HG03108 (cell line): ENCODE measurements around the gene AOX1.
"Not testable (repeated sequence)": the region's sequence is repeated elsewhere in the genome, so short reads cannot be mapped to it uniquely, and the experiment has no call there.

ENCODE experiments used
- ATAC-seq: cut with Tn5 transposase; IDR thresholded peaks from one replicate; pipeline ENCODE4 v1.9.1; 2021; ENCODE audit warnings: moderate library complexity; ENCODE audit not compliant: unreplicated experiment

The AOX1 gene

GRCh38 chr2:200664770-200665494 lies 79.1 kb downstream of the AOX1 start:
- no peak for ATAC-seq

DNA sequence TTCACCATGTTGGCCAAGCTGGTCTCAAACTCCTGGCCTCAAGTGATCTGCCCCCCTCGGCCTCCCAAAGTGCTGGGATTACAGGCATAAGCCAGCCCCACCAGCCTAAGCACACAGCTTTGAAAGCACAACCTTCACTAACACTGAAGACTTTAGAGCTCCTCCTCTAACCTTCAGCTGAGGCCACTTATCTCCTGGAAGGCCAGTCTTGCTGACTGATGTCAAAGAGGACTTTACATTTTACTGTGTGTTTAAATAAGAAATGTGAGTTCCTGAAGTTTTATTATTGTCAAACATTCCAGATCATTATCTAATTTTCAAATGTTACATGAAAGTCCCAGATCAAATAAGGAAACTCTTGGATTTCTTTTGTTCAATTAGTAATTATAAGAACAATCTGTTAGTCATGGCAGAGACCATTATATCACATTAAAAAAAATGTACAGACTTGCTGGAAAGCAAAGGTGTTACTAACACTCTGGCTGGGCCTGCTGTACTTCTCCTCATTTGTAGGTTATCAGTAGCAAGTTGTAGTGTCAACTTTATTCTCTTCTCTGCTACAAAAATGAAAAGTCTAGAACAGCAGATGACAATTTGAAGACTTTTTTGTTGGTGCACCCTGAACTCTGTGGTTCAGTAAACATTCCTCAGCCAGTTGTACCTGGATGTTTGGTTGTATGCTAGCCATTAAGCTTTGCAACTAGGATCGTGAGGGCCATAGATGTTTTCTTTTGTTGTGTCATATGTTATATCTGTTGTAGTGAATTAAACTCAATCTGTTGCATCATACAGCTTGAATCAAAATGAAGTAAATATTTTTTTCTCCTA lies 80.0 kb downstream of the AOX1 start:
- ATAC-seq = no peak

DNA sequence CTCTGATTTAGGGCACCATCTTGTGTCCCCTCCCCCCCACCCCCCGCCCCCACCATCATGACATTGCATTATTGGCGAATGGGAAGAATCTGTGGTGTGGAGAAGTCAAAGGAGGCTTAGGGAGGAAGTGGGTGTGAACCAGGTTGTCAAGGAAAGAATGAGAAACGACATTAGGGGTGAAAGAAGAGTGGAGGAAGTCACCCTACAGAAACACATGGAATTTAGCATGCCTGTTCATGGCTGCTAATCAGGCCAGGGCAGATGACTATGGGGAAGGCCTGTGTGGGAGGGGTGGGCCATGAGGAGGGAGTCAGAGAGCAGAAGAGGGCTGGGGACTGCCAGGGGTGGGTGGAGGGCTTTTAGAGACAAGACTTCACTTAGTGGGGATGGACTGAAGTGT lies 81.6 kb downstream of the AOX1 start:
- ATAC-seq = no peak

GRCh38 chr2:200668478-200668877 lies 82.7 kb downstream of the AOX1 start:
- ATAC-seq = no peak

DNA sequence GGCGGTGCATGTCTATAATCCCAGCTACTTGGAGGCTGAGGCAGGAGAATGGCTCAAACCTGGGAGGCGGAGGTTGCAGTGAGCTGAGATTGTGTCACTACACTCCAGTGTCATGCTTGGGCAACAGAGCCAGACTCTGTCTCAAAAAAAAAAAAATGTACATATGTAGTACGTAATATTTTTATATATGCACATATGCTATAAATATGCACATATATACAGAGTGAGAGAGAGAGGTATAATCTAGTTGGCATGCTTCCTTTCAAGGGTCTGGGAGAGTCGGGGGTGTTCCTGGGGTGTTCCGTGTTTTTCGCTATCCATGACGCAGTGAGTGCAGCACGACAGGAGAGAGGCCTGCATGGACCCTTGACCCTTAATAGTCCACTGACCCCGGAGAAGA lies 83.5 kb downstream of the AOX1 start:
- ATAC-seq = no peak

DNA sequence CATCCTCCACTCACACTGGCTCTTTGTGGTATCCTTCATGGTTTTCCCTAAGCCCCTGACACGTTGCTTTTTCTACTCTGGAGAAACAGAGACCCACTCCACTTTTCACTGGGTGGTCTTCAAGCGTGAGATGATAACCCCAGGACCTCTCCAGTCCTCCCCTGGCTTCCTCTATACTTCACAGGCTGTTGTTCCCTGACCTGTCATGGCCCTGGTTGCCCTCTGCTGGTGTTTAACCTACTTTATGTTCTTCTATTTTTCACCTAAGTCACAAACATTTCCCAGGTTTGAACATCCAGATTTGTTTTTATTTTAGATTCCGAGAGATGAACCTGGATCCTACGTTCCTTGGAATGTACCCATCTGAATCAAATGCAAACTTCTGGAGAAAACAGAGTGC lies 84.5 kb downstream of the AOX1 start:
- no peak for ATAC-seq

DNA sequence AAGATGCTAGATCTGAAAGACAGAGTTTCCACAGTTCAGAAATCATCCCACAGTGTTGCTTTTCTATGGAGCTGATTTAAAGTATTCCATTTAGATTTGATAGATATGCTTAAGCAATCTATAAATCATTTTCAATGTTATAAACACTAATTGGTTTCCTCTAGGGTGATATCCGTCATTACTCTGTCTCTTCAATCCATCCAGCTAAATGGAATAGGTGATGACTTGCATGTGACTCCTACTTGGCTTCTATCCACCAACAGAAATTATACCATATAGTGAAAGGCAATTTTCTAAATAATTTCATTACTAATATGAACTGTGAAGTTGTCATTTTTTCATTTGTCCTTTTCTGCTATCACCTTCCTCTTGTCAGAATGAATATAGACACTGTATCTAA lies 84.9 kb downstream of the AOX1 start:
- ATAC-seq = no peak

- no peak for ATAC-seq
Measured at GRCh38 chr2:200673191-200673590, 87.4 kb downstream of the AOX1 start.

DNA sequence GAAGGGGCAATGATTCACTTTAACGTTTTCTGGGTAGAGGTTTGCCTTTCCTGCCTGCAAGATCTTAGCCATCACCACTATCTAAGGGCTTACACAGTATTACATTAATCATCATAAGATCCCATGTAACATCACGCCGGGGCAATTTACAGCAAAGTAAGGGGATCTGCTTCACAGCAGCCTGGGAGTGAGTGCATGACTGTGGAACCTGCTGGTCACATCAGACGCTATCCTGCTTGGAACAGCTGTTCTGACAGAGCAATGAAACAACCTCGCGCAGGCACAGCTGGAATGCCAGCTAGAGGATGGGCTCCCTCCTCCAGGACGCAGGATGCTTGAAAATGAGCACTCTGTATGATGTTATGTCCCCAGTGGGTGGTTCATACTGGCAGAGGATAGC lies 89.0 kb downstream of the AOX1 start:
- ATAC-seq = no peak

- no peak for ATAC-seq
Measured at GRCh38 chr2:200677171-200677570, 91.4 kb downstream of the AOX1 start.

DNA sequence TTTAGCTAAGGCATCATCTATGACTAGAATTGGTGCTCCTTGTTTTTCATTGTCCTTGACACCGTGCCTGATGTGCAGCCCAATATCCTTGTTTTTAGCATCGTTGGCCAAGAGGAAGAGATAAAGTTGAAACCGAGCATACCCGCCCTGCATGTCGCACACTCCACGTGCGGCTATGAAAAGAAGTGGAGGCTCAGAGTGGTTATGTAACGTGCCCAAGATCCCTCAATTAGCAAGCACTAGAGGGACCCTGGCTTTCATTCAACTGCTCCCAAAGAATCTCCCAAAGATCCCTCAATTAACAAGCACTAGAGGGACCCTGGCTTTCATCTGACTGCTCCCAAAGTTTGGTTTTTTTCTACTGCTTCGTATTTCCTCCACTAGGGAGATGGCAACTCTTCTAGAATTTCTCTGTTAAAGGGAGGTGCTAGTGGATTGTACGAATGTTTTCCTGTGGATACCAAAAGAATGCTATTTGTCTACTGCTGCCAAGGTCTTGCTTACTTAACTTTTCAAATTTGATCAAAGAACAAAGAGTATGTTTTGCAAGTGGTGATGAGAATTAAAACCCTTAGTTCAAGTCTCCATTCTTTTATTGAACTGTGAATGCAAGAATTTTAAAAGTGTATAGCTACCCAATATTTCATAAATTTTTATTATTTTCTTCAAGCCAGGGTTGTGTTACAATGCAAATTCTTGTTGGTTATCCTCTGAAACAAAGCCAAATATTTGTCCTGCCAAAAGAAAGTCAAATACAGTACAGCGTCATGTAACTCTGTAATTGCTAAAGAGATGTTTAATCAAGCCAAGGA lies 92.1 kb downstream of the AOX1 start:
- ATAC-seq = no peak

DNA sequence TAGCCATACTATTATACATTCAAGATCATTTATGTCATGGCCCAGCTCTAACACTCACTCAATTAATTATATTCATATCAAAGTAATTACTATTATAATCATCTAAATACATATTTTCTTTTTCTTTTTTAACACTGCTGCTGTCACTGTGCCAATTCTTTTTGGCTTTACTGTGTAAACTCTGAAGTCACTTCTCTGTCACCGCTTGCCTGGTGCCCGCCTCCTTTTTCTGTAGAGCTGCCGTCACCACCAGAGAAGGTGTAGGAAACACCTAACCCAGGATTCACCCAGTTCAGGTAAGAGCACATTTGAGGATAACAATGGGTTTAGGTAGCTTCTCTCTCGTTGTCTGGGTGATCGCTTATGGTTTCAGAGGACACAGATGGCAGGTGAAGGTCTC lies 93.3 kb downstream of the AOX1 start:
- no peak for ATAC-seq

GRCh38 chr2:200679535-200679934 lies 93.7 kb downstream of the AOX1 start:
- ATAC-seq = no peak

DNA sequence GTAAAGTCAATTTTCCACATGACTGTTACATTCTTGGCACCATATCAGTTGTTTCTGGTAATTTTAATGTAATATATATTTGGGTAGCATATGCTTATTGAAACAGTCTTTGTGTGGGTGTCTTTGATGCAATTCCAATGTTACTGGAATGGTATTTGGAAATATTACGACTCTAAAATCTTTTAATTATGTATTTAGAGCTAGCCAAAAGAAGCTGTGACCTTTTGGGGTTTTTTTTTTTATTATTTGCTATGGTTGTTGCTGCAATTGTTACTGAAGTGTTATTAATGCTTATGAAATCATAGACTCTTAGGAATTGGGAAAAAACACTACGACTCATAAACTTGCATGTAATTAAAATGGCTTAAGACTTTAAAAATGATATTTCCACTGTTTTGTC lies 95.9 kb downstream of the AOX1 start:
- no peak for ATAC-seq

GRCh38 chr2:200682407-200682806 lies 96.6 kb downstream of the AOX1 start:
- not testable (repeated sequence) for ATAC-seq

DNA sequence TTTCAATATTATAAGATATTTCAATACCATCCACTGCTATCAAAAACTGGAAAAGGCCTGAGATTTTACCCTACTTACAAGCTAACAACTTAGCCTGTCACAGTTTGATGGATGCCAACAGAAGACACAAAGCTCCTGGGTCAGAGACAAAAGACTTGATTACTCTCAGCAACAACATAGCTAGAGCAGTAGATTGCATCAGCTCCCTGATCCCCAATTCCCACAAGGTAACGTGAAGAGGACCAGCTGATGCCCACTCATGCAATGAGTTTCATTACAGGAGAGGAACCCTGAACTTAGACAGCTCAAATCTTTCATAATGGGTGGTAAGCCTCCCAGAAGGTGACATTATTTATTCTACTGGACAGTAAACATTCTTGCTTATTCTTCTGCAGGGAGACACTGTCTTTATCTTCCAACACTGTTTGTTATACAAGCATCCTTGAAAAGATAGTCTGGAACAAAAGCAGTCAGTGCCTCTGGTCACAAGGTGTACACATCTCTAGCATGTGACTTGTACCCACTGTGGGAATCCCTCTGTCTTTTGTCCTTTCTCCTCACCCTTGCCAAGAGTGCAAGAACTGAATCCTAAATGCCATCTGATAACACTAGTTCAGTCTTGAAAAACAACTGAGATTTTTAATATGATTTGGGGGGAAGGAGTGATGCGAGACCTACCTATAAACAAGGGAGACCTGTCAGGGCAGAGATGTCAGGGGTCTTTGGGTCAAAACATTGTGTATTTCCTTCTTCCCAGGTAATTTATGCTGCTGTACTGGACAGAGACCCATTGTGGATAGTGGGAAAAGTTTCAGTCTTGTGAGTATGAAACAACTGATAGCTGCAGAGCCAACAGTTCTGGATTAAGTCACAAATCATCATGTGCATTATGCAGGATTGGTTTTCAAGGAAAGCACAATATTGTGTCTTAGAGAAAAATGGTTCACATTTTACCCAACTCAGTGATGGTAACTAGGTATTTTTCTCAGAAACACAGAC lies 102.4 kb downstream of the AOX1 start:
- ATAC-seq = no peak

DNA sequence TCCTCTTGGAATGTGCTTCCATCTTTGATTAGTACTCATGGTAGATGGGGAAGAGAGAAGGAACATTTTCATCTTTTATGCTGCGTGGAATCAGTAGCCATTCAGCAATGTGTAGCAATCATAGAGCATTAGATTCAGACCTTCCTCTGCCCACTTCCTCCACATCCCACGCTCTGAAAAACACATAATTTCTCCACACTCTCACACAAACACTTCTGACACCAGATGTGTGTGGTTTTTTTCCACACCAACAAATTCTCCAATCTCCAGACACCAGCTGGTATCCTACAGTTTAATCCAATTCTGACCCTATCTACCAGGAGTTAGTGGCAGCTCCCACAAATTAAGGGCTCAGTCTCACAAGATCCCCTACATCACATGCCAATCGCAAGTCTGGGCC lies 103.3 kb downstream of the AOX1 start:
- no peak for ATAC-seq

GRCh38 chr2:200693836-200694470 lies 108.1 kb downstream of the AOX1 start:
- no peak for ATAC-seq

- ATAC-seq = no peak
Measured at GRCh38 chr2:200695191-200695590, 109.4 kb downstream of the AOX1 start.

- no peak for ATAC-seq
Measured at GRCh38 chr2:200695601-200696000, 109.8 kb downstream of the AOX1 start.
